DOHH2 (cell line): Measurements from ENCODE around the gene PIAS2.
"Not testable (repeated sequence)": the region's sequence is repeated elsewhere in the genome, so short reads cannot be mapped to it uniquely, and the experiment has no call there.

Experiments used
- CTCF ChIP-seq: fragments of 200-600 bp; sonication (generic); IDR thresholded peaks from one replicate; pipeline ENCODE4 v1.5.1; 2014; ENCODE audit warnings: antibody characterized with exemption, mild to moderate bottlenecking, low read depth, low read length; ENCODE audit not compliant: poor library complexity, severe bottlenecking
- EZH2phosphoT487 ChIP-seq: fragments of 200-600 bp; sonication (generic); IDR thresholded peaks from 2 replicates; pipeline ENCODE4 v1.6.1; 2017; ENCODE audit warnings: borderline replicate concordance, mild to moderate bottlenecking, antibody characterized with exemption, low read length, moderate library complexity, mixed read lengths

GRCh38 chr18:46964579-46965293, 47.4 kb upstream of the PIAS2 start:
- not testable (repeated sequence) for TF ChIP-seq CTCF, EZH2phosphoT487
